Measurements from ENCODE around the gene MACROD2.

Gene MACROD2

DNA sequence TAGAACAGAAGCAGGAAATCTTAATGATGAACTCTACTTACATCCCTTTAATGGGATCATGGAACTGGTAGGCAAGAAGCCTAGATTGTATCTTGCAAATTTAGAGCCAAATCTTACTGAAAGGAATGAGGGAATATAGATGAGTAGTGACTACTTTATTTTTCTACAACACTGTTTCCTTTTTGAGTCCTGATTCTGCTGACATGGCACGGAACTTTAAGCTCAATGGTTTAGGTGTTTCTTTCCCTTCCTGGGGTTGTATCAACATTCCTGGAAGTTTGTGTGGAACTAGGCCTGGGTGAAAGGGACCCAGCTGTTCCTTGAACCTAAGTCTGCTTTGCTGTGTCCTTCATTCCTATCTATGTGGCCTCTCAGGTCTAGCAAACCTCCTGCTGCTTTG is 1047.4 kb downstream of the MACROD2 start:
- H3K9me3 ChIP-seq (ENCODE audit: control insufficient read depth, low read length): no peaks in the 10 kb centered on the region
- no peak overlapping the region for H3K9ac ChIP-seq
- no peak overlapping the region for H3K27ac ChIP-seq

DNA sequence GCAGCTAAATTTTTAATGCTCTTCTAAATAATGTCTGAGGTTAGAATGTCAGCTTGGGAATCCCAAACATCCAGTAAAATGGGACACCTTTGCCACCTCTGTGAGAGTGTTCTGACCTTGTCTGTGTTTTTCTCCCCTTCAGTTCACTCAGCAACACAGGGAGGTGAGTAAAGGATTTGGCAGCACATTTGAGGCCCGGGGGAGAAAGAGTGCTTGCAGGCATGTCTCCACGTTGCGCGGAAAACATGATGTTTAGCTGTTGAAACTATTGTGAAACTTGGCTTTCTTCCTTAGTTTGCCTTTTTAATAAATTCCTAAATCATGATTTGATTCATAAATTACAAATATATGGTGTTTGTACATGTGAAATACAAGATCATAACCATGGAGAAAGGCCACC is 1049.9 kb downstream of the MACROD2 start:
- no peaks in the 10 kb centered on the region for H3K27me3 ChIP-seq (ENCODE audit: control insufficient read depth, insufficient read depth, low read length)
- no peak overlapping the region for H2AFZ ChIP-seq
- no peaks in the 10 kb centered on the region for H3K36me3 ChIP-seq (ENCODE audit: control insufficient read depth, insufficient read depth, low read length)
- no peak overlapping the region for H3K4me2 ChIP-seq (ENCODE audit: low read length)
- no peaks in the 10 kb centered on the region for H3K9me3 ChIP-seq (ENCODE audit: control insufficient read depth, low read length)
- no peak overlapping the region for H3K9ac ChIP-seq
- no peak overlapping the region for H3K4me3 ChIP-seq (ENCODE audit: low read depth, low read length)
- H3K27ac ChIP-seq: no peak overlapping the region
- TF ChIP-seq, protein P1, sequence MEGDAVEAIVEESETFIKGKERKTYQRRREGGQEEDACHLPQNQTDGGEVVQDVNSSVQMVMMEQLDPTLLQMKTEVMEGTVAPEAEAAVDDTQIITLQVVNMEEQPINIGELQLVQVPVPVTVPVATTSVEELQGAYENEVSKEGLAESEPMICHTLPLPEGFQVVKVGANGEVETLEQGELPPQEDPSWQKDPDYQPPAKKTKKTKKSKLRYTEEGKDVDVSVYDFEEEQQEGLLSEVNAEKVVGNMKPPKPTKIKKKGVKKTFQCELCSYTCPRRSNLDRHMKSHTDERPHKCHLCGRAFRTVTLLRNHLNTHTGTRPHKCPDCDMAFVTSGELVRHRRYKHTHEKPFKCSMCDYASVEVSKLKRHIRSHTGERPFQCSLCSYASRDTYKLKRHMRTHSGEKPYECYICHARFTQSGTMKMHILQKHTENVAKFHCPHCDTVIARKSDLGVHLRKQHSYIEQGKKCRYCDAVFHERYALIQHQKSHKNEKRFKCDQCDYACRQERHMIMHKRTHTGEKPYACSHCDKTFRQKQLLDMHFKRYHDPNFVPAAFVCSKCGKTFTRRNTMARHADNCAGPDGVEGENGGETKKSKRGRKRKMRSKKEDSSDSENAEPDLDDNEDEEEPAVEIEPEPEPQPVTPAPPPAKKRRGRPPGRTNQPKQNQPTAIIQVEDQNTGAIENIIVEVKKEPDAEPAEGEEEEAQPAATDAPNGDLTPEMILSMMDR (IDR thresholded peaks at IDR 0.05): no peak
- no peaks in the 10 kb centered on the region for H3K4me1 ChIP-seq
- no peaks in the 10 kb centered on the region for H3K79me2 ChIP-seq

More for the DNA sequence above, 1047.4 kb downstream of the MACROD2 start:
- H3K4me2 ChIP-seq (ENCODE audit: low read length): no peak overlapping the region
- no peaks in the 10 kb centered on the region for H3K4me1 ChIP-seq
- no peaks in the 10 kb centered on the region for H3K27me3 ChIP-seq (ENCODE audit: control insufficient read depth, insufficient read depth, low read length)
- no peak overlapping the region for H2AFZ ChIP-seq
- TF ChIP-seq, protein P1 (IDR thresholded peaks at IDR 0.05): no peak
- H3K4me3 ChIP-seq (ENCODE audit: low read depth, low read length): no peak overlapping the region
- no peaks in the 10 kb centered on the region for H3K36me3 ChIP-seq (ENCODE audit: control insufficient read depth, insufficient read depth, low read length)
- no peaks in the 10 kb centered on the region for H3K79me2 ChIP-seq

DNA sequence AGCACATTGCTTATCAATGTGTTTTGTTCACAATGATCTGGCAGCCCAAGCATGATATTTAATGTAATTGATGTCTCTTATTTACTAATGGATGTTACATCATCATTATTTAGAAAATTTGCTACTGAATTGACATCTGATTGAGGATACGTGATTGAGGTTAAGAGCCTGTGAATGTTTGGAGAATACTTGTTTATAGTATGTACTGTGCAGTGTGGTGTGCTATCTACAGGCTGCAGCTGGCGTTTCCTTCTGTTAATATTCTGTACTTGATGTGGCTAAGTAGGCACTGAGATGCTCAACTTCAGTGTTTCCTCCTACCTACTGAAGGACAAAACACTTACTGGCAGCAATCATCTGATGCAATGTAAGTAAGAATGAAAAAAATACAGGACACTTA is 1051.7 kb downstream of the MACROD2 start:
- Histone ChIP-seq H3K4me2 (ENCODE audit: low read length) (no peak overlapping the region), H3K27ac (no peak overlapping the region), H3K4me3 (ENCODE audit: low read depth, low read length) (no peak overlapping the region), H3K9me3 (ENCODE audit: control insufficient read depth, low read length) (no peaks in the 10 kb centered on the region), H3K9ac (no peak overlapping the region), H3K79me2 (no peaks in the 10 kb centered on the region), H3K36me3 (ENCODE audit: control insufficient read depth, insufficient read depth, low read length) (no peaks in the 10 kb centered on the region), H3K27me3 (ENCODE audit: control insufficient read depth, insufficient read depth, low read length) (no peaks in the 10 kb centered on the region), H3K4me1 (no peaks in the 10 kb centered on the region), H2AFZ (no peak overlapping the region)
- TF ChIP-seq, protein P1 (IDR thresholded peaks at IDR 0.05): no peak

DNA sequence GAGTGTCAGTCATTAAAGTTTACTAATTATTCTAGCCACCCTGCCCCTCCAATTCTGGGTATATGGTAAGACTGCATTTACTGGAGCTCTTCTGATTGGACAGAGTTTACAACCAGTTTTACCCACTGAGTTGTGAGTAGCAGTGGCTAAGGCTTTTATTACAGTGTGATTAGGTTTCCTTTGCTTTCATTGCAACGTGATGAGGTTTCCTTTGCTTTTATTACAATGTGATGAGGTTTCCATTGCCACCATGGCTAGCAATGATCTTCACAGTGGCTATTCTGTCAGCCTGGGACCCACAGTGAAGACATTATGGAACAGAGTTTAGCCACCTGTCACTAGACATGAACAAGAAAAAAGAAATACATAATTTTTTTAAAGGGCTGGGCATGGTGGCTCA is 1052.3 kb downstream of the MACROD2 start:
- TF ChIP-seq, protein P1 (IDR thresholded peaks at IDR 0.05): no peak
- no peaks in the 10 kb centered on the region for H3K27me3 ChIP-seq (ENCODE audit: control insufficient read depth, insufficient read depth, low read length)
- no peak overlapping the region for H3K9ac ChIP-seq
- H3K9me3 ChIP-seq (ENCODE audit: control insufficient read depth, low read length): no peaks in the 10 kb centered on the region
- H3K4me3 ChIP-seq (ENCODE audit: low read depth, low read length): no peak overlapping the region
- H2AFZ ChIP-seq: no peak overlapping the region
- no peak overlapping the region for H3K27ac ChIP-seq
- no peaks in the 10 kb centered on the region for H3K79me2 ChIP-seq
- H3K4me1 ChIP-seq: no peaks in the 10 kb centered on the region
- H3K4me2 ChIP-seq (ENCODE audit: low read length): no peak overlapping the region
- H3K36me3 ChIP-seq (ENCODE audit: control insufficient read depth, insufficient read depth, low read length): no peaks in the 10 kb centered on the region

DNA sequence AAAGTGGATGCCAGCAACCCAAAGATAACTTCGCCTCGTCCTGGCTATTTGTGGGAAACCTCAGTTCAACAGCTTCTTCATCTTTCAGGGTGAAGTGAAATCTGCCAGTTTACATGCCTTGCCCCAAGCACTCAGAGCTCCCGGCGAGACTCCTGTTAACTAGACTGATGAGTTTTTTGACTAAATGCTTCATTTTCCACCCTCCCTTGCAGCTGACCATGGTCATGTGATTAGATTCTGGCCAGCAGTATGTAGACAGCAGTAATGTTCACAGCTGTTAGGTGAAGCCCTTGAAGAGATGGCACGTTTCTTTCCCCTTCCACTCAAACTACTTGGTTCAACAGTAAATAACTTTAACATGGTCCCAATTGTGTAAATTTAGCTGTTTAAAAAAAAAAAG is 1060.9 kb downstream of the MACROD2 start:
- Histone ChIP-seq H3K4me3 (ENCODE audit: low read depth, low read length) (no peak overlapping the region), H3K27me3 (ENCODE audit: control insufficient read depth, insufficient read depth, low read length) (no peaks in the 10 kb centered on the region), H3K27ac (no peak overlapping the region), H2AFZ (no peak overlapping the region), H3K4me1 (no peaks in the 10 kb centered on the region), H3K4me2 (ENCODE audit: low read length) (no peak overlapping the region), H3K36me3 (ENCODE audit: control insufficient read depth, insufficient read depth, low read length) (no peaks in the 10 kb centered on the region), H3K79me2 (no peaks in the 10 kb centered on the region), H3K9me3 (ENCODE audit: control insufficient read depth, low read length) (no peaks in the 10 kb centered on the region), H3K9ac (no peak overlapping the region)
- TF ChIP-seq, protein P1 (IDR thresholded peaks at IDR 0.05): no peak

All from parathyroid adenoma (tissue), 2 donors.